ENCODE results near the gene PRDM15. TPM values are rescaled to one million over a fixed set of nuclear protein-coding genes. Genes with fewer than 3 reads are reported as not detected.

Gene PRDM15
- total RNA-seq, 1 experiment from 2014 or later: 16.7 TPM

- CTCF ChIA-PET: no interaction called here
- H3K4me1 ChIP-seq (ENCODE audit: insufficient read depth, low read length, poor library complexity, severe bottlenecking): peaks cover 6% of the 10 kb centered on the region
- intact Hi-C loops (cut with micrococcal nuclease; ENCODE audit: unreplicated experiment): no loop called here
- peaks cover 14% of the 10 kb centered on the region for H3K36me3 ChIP-seq (ENCODE audit: insufficient read depth, low read length, poor library complexity, severe bottlenecking)
- no peak for DNase-seq (ENCODE audit: low spot score)
- peaks cover 4% of the 10 kb centered on the region for H3K9me3 ChIP-seq (ENCODE audit: low read depth, low read length, poor library complexity, severe bottlenecking)
- no peak overlapping the region for H3K4me3 ChIP-seq (ENCODE audit: low read depth, low read length, poor library complexity, severe bottlenecking)
- POLR2A ChIA-PET (ENCODE audit: low non-redundant PET): no interaction called here
- no TSS peak for BruUV-seq (replicated peaks)
- H3K27ac ChIP-seq (ENCODE audit: low read depth, low read length, poor library complexity, severe bottlenecking): no peak overlapping the region
- H3K27me3 ChIP-seq (replicated peaks; ENCODE audit: insufficient read depth, low read depth, low read length, poor library complexity): no peaks in the 10 kb centered on the region
- TF ChIP-seq CTCF (conservative IDR thresholded peaks at IDR 0.05; ENCODE audit: low read depth, low read length): no peak
- no peak for TF ChIP-seq EZH2 (IDR thresholded peaks at IDR 0.05; ENCODE audit: borderline replicate concordance, low read depth, low read length, poor library complexity, severe bottlenecking)
Observed at GRCh38 chr21:41840880-41841279, 38.3 kb downstream of the PRDM15 start.

GRCh38 chr21:41839387-41840000 lies 39.6 kb downstream of the PRDM15 start:
- POLR2A ChIA-PET (ENCODE audit: low non-redundant PET): no interaction called here
- no TSS peak for BruUV-seq (replicated peaks)

GRCh38 chr21:41837756-41838297 lies 41.3 kb downstream of the PRDM15 start:
- Histone ChIP-seq H3K36me3 (ENCODE audit: insufficient read depth, low read length, poor library complexity, severe bottlenecking) (peaks cover 14% of the 10 kb centered on the region), H3K4me1 (ENCODE audit: insufficient read depth, low read length, poor library complexity, severe bottlenecking) (no peaks in the 10 kb centered on the region), H3K27ac (ENCODE audit: low read depth, low read length, poor library complexity, severe bottlenecking) (no peak overlapping the region), H3K4me3 (ENCODE audit: low read depth, low read length, poor library complexity, severe bottlenecking) (no peak overlapping the region), H3K27me3 (replicated peaks; ENCODE audit: insufficient read depth, low read depth, low read length, poor library complexity) (no peaks in the 10 kb centered on the region), H3K9me3 (ENCODE audit: low read depth, low read length, poor library complexity, severe bottlenecking) (peaks cover 4% of the 10 kb centered on the region)
- DNase-seq (ENCODE audit: low spot score): no peak
- ChIA-PET CTCF (no interaction called here), POLR2A (ENCODE audit: low non-redundant PET) (no interaction called here)
- intact Hi-C loops (cut with micrococcal nuclease; ENCODE audit: unreplicated experiment): no loop called here
- no TSS peak for BruUV-seq (replicated peaks)
- TF ChIP-seq CTCF (conservative IDR thresholded peaks at IDR 0.05; ENCODE audit: low read depth, low read length) (no peak), EZH2 (IDR thresholded peaks at IDR 0.05; ENCODE audit: borderline replicate concordance, low read depth, low read length, poor library complexity, severe bottlenecking) (no peak)

More at GRCh38 chr21:41839387-41840000, 39.6 kb downstream of the PRDM15 start:
- TF ChIP-seq CTCF (conservative IDR thresholded peaks at IDR 0.05; ENCODE audit: low read depth, low read length): no peak
- Histone ChIP-seq H3K36me3 (ENCODE audit: insufficient read depth, low read length, poor library complexity, severe bottlenecking) (peaks cover 14% of the 10 kb centered on the region), H3K4me3 (ENCODE audit: low read depth, low read length, poor library complexity, severe bottlenecking) (no peak overlapping the region), H3K27ac (ENCODE audit: low read depth, low read length, poor library complexity, severe bottlenecking) (no peak overlapping the region), H3K4me1 (ENCODE audit: insufficient read depth, low read length, poor library complexity, severe bottlenecking) (peaks cover 4% of the 10 kb centered on the region), H3K9me3 (ENCODE audit: low read depth, low read length, poor library complexity, severe bottlenecking) (peaks cover 4% of the 10 kb centered on the region), H3K27me3 (replicated peaks; ENCODE audit: insufficient read depth, low read depth, low read length, poor library complexity) (no peaks in the 10 kb centered on the region)
- intact Hi-C loops (cut with micrococcal nuclease; ENCODE audit: unreplicated experiment): no loop called here
- CTCF ChIA-PET: interaction anchor here (1.2 kb wide), 1 partner anchor 22 kb away, joined by 4 read pairs; no protein-coding TSS in a partner anchor
- no peak for DNase-seq (ENCODE audit: low spot score)

Measured in A673 (cell line).